GM12878 (cell line): ENCODE data around the gene APOC4. TPM values are rescaled to one million over a fixed set of nuclear protein-coding genes. Genes with fewer than 3 reads are reported as not detected.

ENCODE experiments used
- ATAC-seq: fragments of 200-7000 bp; cut with Tn5 transposase; 3 replicates; pipeline ENCODE4 v1.9.1; 2020; ENCODE audit warnings: mild to moderate bottlenecking, moderate library complexity
- BruUV-seq: library from RNA; stranded (reverse); fragments of 400-500 nt; replicated peaks from 2 replicates; lab custom pipeline; 2021; lab: Mats Ljungman, UMichigan
- CTCF ChIA-PET: fragments of 300-600 bp; sonication (Branson Sonifier 250); formaldehyde crosslinking; extraction: SDS; loops from one replicate; lab custom pipeline; 2021; ENCODE audit warnings: inconsistent platforms; lab: Yijun Ruan, JAX
- POLR2A ChIA-PET: fragments of 350-600 bp; formaldehyde crosslinking; extraction: SDS; loops from one replicate; lab custom pipeline; 2021; ENCODE audit warnings: inconsistent platforms; lab: Charles Lee
- RAD21 ChIA-PET: fragments of 300-600 bp; sonication (Branson Sonifier 250); formaldehyde crosslinking; loops from one replicate; lab custom pipeline; 2023; ENCODE audit warnings: antibody characterized with exemption; ENCODE audit not compliant: unreplicated experiment; lab: Charles Lee
- SMC1A ChIA-PET: fragments of 300-600 bp; sonication (Branson Sonifier 250); formaldehyde crosslinking; loops from one replicate; lab custom pipeline; 2023; ENCODE audit not compliant: unreplicated experiment, uncharacterized antibody; lab: Charles Lee
- DNase-seq: peaks from one replicate; pipeline ENCODE4 v3.0.0-alpha.2; 2011; ENCODE audit warnings: low read depth, low spot score
- FAIRE-seq: peaks from 3 replicates; lab custom pipeline; 2011; peaks lifted over from hg19 to GRCh38; lab: Jason Lieb, UNC
- H2AFZ ChIP-seq: 2 replicates; pipeline ENCODE4 v1.6.0; 2011; ENCODE audit warnings: low read depth, low read length, control low read depth; ENCODE audit not compliant: control insufficient read depth
- H3K27ac ChIP-seq: 2 replicates; pipeline ENCODE4 v1.5.1; 2011; ENCODE audit warnings: control low read depth; ENCODE audit not compliant: control insufficient read depth, insufficient read depth
- H3K27me3 ChIP-seq, 2 experiments: replicated peaks in 1 of 2; 2 replicates each; pipeline versions ENCODE4 v1.6.0 to v1.6.1; 2011; ENCODE audit warnings: low read length in 1 of 2; ENCODE audit not compliant: control insufficient read depth in 2 of 2, insufficient read depth in 2 of 2
- H3K36me3 ChIP-seq, 2 experiments: 2 replicates each; pipeline ENCODE4 v1.5.1; 2011; ENCODE audit warnings: low read length in 1 of 2; ENCODE audit not compliant: control insufficient read depth in 2 of 2, insufficient read depth in 2 of 2
- H3K4me1 ChIP-seq: 2 replicates; pipeline ENCODE4 v1.6.1; 2011; ENCODE audit warnings: mild to moderate bottlenecking, low read length, moderate library complexity, mixed read lengths; ENCODE audit not compliant: control insufficient read depth, insufficient read depth
- H3K4me2 ChIP-seq: 2 replicates; pipeline ENCODE4 v1.6.0; 2011; ENCODE audit warnings: control low read depth; ENCODE audit not compliant: control insufficient read depth, insufficient read depth
- H3K4me3 ChIP-seq: fragments of 200-600 bp; sonication (generic); 2 replicates; pipeline ENCODE4 v1.5.1; 2016
- H3K79me2 ChIP-seq: 2 replicates; pipeline ENCODE4 v1.6.0; 2011; ENCODE audit warnings: low read length; ENCODE audit not compliant: control insufficient read depth, insufficient read depth
- H3K9ac ChIP-seq: 2 replicates; pipeline ENCODE4 v1.8.0; 2011; ENCODE audit warnings: low read length, control low read depth, mixed read lengths; ENCODE audit not compliant: control insufficient read depth, insufficient read depth
- H3K9me3 ChIP-seq: replicated peaks from 3 replicates; pipeline ENCODE4 v1.5.1; 2011; ENCODE audit warnings: mild to moderate bottlenecking, low read length; ENCODE audit not compliant: control insufficient read depth, insufficient read depth
- H4K20me1 ChIP-seq: 2 replicates; pipeline ENCODE4 v1.6.0; 2011; ENCODE audit not compliant: control insufficient read depth, insufficient read depth
- ATF7 ChIP-seq: fragments of 450-650 bp; IDR thresholded peaks from 2 replicates; pipeline ENCODE4 v1.6.1; 2016; ENCODE audit warnings: low read depth, mild to moderate bottlenecking
- BHLHE40 ChIP-seq, 2 experiments: fragments of 450-650 bp in 1 of 2; IDR thresholded peaks; 2 replicates each; pipeline ENCODE4 v1.6.1; 2011 to 2017; ENCODE audit warnings: low read depth in 2 of 2, borderline replicate concordance in 1 of 2, improper control_type of control experiment in 1 of 2, low read length in 1 of 2, mild to moderate bottlenecking in 1 of 2
- IKZF2 ChIP-seq, 2 experiments: fragments of 450-650 bp; IDR thresholded peaks; 2 replicates each; pipeline ENCODE4 v1.6.1; 2017; ENCODE audit warnings: mild to moderate bottlenecking in 2 of 2, moderate library complexity in 2 of 2
- IRF4 ChIP-seq: IDR thresholded peaks from 2 replicates; pipeline ENCODE4 v1.6.1; 2011; ENCODE audit warnings: low read depth, low read length
- MYC ChIP-seq: IDR thresholded peaks from 2 replicates; pipeline ENCODE4 v1.6.1; 2011; ENCODE audit warnings: mild to moderate bottlenecking, low read length, moderate library complexity, inconsistent platforms; ENCODE audit not compliant: insufficient read depth, insufficient replicate concordance, insufficient read length, severe bottlenecking
- NR2F1 ChIP-seq: fragments of 450-650 bp; conservative IDR thresholded peaks from 2 replicates; pipeline ENCODE4 v1.6.1; 2017; ENCODE audit warnings: mild to moderate bottlenecking
- NRF1 ChIP-seq: conservative IDR thresholded peaks from 2 replicates; pipeline ENCODE4 v1.6.1; 2011; ENCODE audit warnings: mild to moderate bottlenecking, low read depth, low read length, improper control_type of control experiment
- RBBP5 ChIP-seq: fragments of 200-600 bp; sonication (generic); conservative IDR thresholded peaks from 2 replicates; pipeline ENCODE4 v1.6.1; 2016
- RCOR1 ChIP-seq: conservative IDR thresholded peaks from 2 replicates; pipeline ENCODE4 v1.6.1; 2012; ENCODE audit warnings: low read depth, low read length, improper control_type of control experiment
- SPI1 ChIP-seq: IDR thresholded peaks from 2 replicates; pipeline ENCODE4 v1.6.1; 2011; ENCODE audit warnings: low read depth, mild to moderate bottlenecking, low read length, moderate library complexity, borderline replicate concordance; ENCODE audit not compliant: insufficient read depth
- STAT1 ChIP-seq: fragments of 450-650 bp; conservative IDR thresholded peaks from 2 replicates; pipeline ENCODE4 v1.6.1; 2014; ENCODE audit warnings: antibody characterized with exemption, mild to moderate bottlenecking
- SUPT20H ChIP-seq: IDR thresholded peaks from 2 replicates; pipeline ENCODE4 v1.6.1; 2011; ENCODE audit warnings: low read depth, mild to moderate bottlenecking, low read length, moderate library complexity, borderline replicate concordance; ENCODE audit not compliant: control insufficient read depth
- WGBS: methylation state at CpG from one replicate; pipeline ENCODE4 v1.1.6; 2016; ENCODE audit warnings: low lambda C conversion rate; ENCODE audit not compliant: insufficient replicate concordance, insufficient coverage; ENCODE audit errors: missing lambda C conversion rate; 5-methylcytosine and 5-hydroxymethylcytosine counted together
- in situ Hi-C: fragments of 300-500 bp; cut with MboI; formaldehyde crosslinking; loops from 9 replicates; pipeline ENCODE4 v1.14.3; 2018; ENCODE audit warnings: mixed read lengths
- intact Hi-C: fragments of 100-400 bp; cut with micrococcal nuclease; formaldehyde crosslinking; loops from one replicate; pipeline ENCODE4 v1.14.2; 2022; ENCODE audit not compliant: unreplicated experiment
- polyA plus RNA-seq, 11 experiments: library from polyadenylated mRNA; depleted of rRNA in 4 of 11; unstranded in 6 of 11; stranded (reverse) in 5 of 11; fragments of >200 nt; fragmentation: Nextera tagmentation in 4 of 11; fragmentation: Illumina TruSeq in 1 of 11; extraction: Ambion mirVana in 4 of 11; extraction: Trizol in 1 of 11; gene quantifications; 1 replicate in 1 of 11; 2 replicates in 10 of 11; pipeline versions ENCODE4 v1.2.1 to v1.2.3, GENCODE V29; 2011 to 2016; ENCODE audit warnings: inconsistent platforms in 2 of 11, missing spikeins in 2 of 11, low read depth in 1 of 11
- total RNA-seq, 4 experiments: library from RNA; depleted of rRNA in 3 of 4; stranded (reverse); fragments of >200 nt in 3 of 4; fragmentation: Illumina TruSeq in 1 of 4; extraction: Trizol in 1 of 4; gene quantifications; 2 replicates each; pipeline versions ENCODE4 v1.2.1 to v1.2.3, GENCODE V29; 2013 to 2021
- TF ChIP-seq, protein P1 (sequence below): fragments of 450-650 bp; IDR thresholded peaks from 2 replicates; pipeline ENCODE4 v1.6.1; 2016; ENCODE audit warnings: mild to moderate bottlenecking, moderate library complexity, borderline replicate concordance

Gene APOC4
- total and polyA plus RNA-seq, 10 of the 15 experiments (the other 5 are each of a cell fraction or from before 2014, with no cell fraction given), result not detected

GRCh38 chr19:44939668-44940067, 2.4 kb upstream of the APOC4 start:
- Histone ChIP-seq H3K4me1 (peaks cover 19% of the 10 kb centered on the region), H3K79me2 (no peaks in the 10 kb centered on the region), H3K9me3 (no peaks in the 10 kb centered on the region), H3K27me3 (no peaks in the 10 kb centered on the region), H3K27ac (no peak overlapping the region), H4K20me1 (no peaks in the 10 kb centered on the region), H3K4me2 (no peak overlapping the region), H3K36me3 (no peaks in the 10 kb centered on the region), H2AFZ (no peak overlapping the region), H3K9ac (no peak overlapping the region), H3K4me3 (no peak overlapping the region)
- ChIA-PET SMC1A (no interaction called here), CTCF (no interaction called here), RAD21 (no interaction called here), POLR2A (no interaction called here)
- TF ChIP-seq NRF1, result no peak
- TF ChIP-seq STAT1, result no peak
- no peak for TF ChIP-seq ATF7
- no peak for TF ChIP-seq BHLHE40 (IDR thresholded peaks at IDR 0.05; ENCODE audit: borderline replicate concordance in 1 of 2, low read depth in 2 of 2, low read length in 1 of 2)
- no peak for TF ChIP-seq SUPT20H
- BruUV-seq, result no TSS peak
- 78% methylated on average over 4 of the region's 5 CpGs for WGBS
- DNase-seq (no peak), FAIRE-seq (no peak), ATAC-seq (no peak)
- intact Hi-C loops, result no loop called here
- in situ Hi-C loops, result no loop called here

DNA sequence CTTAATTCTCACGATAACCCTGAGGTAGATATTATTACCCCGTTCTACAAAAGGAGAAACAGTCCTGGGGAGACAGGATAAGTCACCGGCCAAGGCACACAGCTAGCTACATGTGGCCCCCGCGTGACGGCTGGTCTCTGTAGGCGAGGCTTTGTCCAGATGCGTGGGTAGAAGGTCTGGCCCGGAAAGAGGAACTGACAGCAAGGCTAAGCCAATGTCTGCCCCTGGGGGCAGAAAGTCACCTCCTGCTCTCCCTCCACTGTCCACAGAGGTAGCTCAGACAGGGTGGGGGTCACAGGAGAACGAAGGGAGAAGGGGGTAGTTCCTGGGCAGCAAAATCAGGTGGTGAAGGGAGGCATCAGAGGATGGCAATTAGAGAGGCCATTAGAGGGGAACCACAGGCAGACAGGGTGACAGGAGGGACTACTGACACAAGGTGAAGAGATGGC, 1.8 kb downstream of the APOC4 start:
- no peak overlapping the region for H3K27ac ChIP-seq
- H3K4me3 ChIP-seq, result no peak overlapping the region
- no peaks in the 10 kb centered on the region for H3K79me2 ChIP-seq
- no peaks in the 10 kb centered on the region for H3K27me3 ChIP-seq
- DNase-seq (no peak), FAIRE-seq (peak; percentile 49), ATAC-seq (peak; percentile 99)
- no peaks in the 10 kb centered on the region for H3K36me3 ChIP-seq
- SMC1A ChIA-PET, result interaction anchor here (1.0 kb wide), 1 partner anchor 98 kb away, joined by 4 read pairs; the partner anchor contains the start of gene NECTIN2
- CTCF ChIA-PET, result interaction anchor here (1.0 kb wide), 1 partner anchor 8 kb away, joined by 4 read pairs; no protein-coding TSS in a partner anchor
- POLR2A ChIA-PET, result interaction anchor here (0.5 to 1.0 kb wide), 2 partner anchors 11 to 28 kb away, joined by 4 to 6 read pairs; partner anchors contain the start of gene CLPTM1
- H4K20me1 ChIP-seq, result no peaks in the 10 kb centered on the region
- in situ Hi-C loops (no loop called here), intact Hi-C loops (no loop called here)
- BruUV-seq, result no TSS peak
- H3K4me2 ChIP-seq, result 0 out of 2 replicates have a peak overlapping the region, but pooled peaks have one; percentile 1
- H2AFZ ChIP-seq, result peak overlapping the region; percentile 67
- 6% methylated on average over 10 of the region's 10 CpGs for WGBS
- H3K9me3 ChIP-seq, result no peaks in the 10 kb centered on the region
- H3K4me1 ChIP-seq, result peaks cover 19% of the 10 kb centered on the region
- RAD21 ChIA-PET, result interaction anchor here (1.3 kb wide), 1 partner anchor 8 kb away, joined by 4 read pairs; no protein-coding TSS in a partner anchor
- H3K9ac ChIP-seq, result no peak overlapping the region
- 0 out of 2 replicates have a peak, but pooled peaks have one; percentile 39 for TF ChIP-seq IRF4
- TF ChIP-seq NR2F1, result peak; percentile 80
- no peak for TF ChIP-seq RBBP5
- no peak for TF ChIP-seq MYC
- TF ChIP-seq IKZF2 (IDR thresholded peaks at IDR 0.05), result no peak; a peak in 1 of 4 replicates
- TF ChIP-seq, protein P1, sequence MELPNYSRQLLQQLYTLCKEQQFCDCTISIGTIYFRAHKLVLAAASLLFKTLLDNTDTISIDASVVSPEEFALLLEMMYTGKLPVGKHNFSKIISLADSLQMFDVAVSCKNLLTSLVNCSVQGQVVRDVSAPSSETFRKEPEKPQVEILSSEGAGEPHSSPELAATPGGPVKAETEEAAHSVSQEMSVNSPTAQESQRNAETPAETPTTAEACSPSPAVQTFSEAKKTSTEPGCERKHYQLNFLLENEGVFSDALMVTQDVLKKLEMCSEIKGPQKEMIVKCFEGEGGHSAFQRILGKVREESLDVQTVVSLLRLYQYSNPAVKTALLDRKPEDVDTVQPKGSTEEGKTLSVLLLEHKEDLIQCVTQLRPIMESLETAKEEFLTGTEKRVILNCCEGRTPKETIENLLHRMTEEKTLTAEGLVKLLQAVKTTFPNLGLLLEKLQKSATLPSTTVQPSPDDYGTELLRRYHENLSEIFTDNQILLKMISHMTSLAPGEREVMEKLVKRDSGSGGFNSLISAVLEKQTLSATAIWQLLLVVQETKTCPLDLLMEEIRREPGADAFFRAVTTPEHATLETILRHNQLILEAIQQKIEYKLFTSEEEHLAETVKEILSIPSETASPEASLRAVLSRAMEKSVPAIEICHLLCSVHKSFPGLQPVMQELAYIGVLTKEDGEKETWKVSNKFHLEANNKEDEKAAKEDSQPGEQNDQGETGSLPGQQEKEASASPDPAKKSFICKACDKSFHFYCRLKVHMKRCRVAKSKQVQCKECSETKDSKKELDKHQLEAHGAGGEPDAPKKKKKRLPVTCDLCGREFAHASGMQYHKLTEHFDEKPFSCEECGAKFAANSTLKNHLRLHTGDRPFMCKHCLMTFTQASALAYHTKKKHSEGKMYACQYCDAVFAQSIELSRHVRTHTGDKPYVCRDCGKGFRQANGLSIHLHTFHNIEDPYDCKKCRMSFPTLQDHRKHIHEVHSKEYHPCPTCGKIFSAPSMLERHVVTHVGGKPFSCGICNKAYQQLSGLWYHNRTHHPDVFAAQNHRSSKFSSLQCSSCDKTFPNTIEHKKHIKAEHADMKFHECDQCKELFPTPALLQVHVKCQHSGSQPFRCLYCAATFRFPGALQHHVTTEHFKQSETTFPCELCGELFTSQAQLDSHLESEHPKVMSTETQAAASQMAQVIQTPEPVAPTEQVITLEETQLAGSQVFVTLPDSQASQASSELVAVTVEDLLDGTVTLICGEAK, result no peak
- TF ChIP-seq RCOR1, result no peak
- TF ChIP-seq SPI1, result peak; percentile 96
